ENCODE data around the gene SEPTIN1. TPM values are rescaled to one million over a fixed set of nuclear protein-coding genes. Genes with fewer than 3 reads are reported as not detected.

SEPTIN1 gene
- total and polyA plus RNA-seq, 2 of the 13 experiments (the other 11 are each of a cell fraction or from before 2014, with no cell fraction given), result 0.18 to 0.67 TPM

- 0 out of 2 replicates have a peak, but pooled peaks have one; percentile 50 for TF ChIP-seq BRF2 (CRISPR knock-in tag; IDR thresholded peaks at IDR 0.05)
- no peak for TF ChIP-seq HDAC6 (IDR thresholded peaks at IDR 0.05; ENCODE audit: low read depth, low read length)
- 0 out of 2 replicates have a peak, but pooled peaks have one; percentile 17 for TF ChIP-seq RARG (CRISPR knock-in tag; IDR thresholded peaks at IDR 0.05; ENCODE audit: low read depth)
- TF ChIP-seq, protein P1, sequence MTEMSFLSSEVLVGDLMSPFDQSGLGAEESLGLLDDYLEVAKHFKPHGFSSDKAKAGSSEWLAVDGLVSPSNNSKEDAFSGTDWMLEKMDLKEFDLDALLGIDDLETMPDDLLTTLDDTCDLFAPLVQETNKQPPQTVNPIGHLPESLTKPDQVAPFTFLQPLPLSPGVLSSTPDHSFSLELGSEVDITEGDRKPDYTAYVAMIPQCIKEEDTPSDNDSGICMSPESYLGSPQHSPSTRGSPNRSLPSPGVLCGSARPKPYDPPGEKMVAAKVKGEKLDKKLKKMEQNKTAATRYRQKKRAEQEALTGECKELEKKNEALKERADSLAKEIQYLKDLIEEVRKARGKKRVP (CRISPR knock-in tag; IDR thresholded peaks at IDR 0.05), result peak in 1 of 2 experiments; percentile 5; a peak in 2 of 4 replicates
- TF ChIP-seq ZKSCAN5 (CRISPR knock-in tag; IDR thresholded peaks at IDR 0.05), result peak; percentile 58; the same call in 1 of the 2 replicates
- TF ChIP-seq NFATC3 (CRISPR knock-in tag; IDR thresholded peaks at IDR 0.05), result peak; percentile 50; the same call in 1 of the 2 replicates
- TF ChIP-seq ZNF839 (CRISPR knock-in tag; IDR thresholded peaks at IDR 0.05; ENCODE audit: borderline replicate concordance), result peak; percentile 89; the same call in 1 of the 2 replicates
- peak; percentile 52; the same call in 1 of the 2 replicates for TF ChIP-seq ZBTB38 (CRISPR knock-in tag; IDR thresholded peaks at IDR 0.05)
- TF ChIP-seq TRIM22 (IDR thresholded peaks at IDR 0.05), result no peak
- TF ChIP-seq TARDBP (CRISPR knock-in tag; IDR thresholded peaks at IDR 0.05), result peak; percentile 78; the same call in 1 of the 2 replicates
- TF ChIP-seq, protein P2, sequence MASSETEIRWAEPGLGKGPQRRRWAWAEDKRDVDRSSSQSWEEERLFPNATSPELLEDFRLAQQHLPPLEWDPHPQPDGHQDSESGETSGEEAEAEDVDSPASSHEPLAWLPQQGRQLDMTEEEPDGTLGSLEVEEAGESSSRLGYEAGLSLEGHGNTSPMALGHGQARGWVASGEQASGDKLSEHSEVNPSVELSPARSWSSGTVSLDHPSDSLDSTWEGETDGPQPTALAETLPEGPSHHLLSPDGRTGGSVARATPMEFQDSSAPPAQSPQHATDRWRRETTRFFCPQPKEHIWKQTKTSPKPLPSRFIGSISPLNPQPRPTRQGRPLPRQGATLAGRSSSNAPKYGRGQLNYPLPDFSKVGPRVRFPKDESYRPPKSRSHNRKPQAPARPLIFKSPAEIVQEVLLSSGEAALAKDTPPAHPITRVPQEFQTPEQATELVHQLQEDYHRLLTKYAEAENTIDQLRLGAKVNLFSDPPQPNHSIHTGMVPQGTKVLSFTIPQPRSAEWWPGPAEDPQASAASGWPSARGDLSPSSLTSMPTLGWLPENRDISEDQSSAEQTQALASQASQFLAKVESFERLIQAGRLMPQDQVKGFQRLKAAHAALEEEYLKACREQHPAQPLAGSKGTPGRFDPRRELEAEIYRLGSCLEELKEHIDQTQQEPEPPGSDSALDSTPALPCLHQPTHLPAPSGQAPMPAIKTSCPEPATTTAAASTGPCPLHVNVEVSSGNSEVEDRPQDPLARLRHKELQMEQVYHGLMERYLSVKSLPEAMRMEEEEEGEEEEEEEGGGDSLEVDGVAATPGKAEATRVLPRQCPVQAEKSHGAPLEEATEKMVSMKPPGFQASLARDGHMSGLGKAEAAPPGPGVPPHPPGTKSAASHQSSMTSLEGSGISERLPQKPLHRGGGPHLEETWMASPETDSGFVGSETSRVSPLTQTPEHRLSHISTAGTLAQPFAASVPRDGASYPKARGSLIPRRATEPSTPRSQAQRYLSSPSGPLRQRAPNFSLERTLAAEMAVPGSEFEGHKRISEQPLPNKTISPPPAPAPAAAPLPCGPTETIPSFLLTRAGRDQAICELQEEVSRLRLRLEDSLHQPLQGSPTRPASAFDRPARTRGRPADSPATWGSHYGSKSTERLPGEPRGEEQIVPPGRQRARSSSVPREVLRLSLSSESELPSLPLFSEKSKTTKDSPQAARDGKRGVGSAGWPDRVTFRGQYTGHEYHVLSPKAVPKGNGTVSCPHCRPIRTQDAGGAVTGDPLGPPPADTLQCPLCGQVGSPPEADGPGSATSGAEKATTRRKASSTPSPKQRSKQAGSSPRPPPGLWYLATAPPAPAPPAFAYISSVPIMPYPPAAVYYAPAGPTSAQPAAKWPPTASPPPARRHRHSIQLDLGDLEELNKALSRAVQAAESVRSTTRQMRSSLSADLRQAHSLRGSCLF (CRISPR knock-in tag; IDR thresholded peaks at IDR 0.05; ENCODE audit: borderline replicate concordance), result no peak
- TF ChIP-seq, protein P3, sequence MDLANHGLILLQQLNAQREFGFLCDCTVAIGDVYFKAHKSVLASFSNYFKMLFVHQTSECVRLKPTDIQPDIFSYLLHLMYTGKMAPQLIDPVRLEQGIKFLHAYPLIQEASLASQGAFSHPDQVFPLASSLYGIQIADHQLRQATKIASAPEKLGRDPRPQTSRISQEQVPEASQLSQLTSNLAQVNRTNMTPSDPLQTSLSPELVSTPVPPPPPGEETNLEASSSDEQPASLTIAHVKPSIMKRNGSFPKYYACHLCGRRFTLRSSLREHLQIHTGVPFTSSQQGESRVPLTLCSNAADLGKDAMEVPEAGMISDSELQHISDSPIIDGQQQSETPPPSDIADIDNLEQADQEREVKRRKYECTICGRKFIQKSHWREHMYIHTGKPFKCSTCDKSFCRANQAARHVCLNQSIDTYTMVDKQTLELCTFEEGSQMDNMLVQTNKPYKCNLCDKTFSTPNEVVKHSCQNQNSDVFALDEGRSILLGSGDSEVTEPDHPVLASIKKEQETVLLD (CRISPR knock-in tag; IDR thresholded peaks at IDR 0.05; ENCODE audit: low read depth), result peak; percentile 73; the same call in 1 of the 2 replicates
- peak; percentile 51; the same call in 1 of the 2 replicates for TF ChIP-seq ZNF749 (CRISPR knock-in tag; IDR thresholded peaks at IDR 0.05; ENCODE audit: borderline replicate concordance)
- TF ChIP-seq SSRP1 (CRISPR knock-in tag; IDR thresholded peaks at IDR 0.05), result no peak
- TF ChIP-seq, protein P4, sequence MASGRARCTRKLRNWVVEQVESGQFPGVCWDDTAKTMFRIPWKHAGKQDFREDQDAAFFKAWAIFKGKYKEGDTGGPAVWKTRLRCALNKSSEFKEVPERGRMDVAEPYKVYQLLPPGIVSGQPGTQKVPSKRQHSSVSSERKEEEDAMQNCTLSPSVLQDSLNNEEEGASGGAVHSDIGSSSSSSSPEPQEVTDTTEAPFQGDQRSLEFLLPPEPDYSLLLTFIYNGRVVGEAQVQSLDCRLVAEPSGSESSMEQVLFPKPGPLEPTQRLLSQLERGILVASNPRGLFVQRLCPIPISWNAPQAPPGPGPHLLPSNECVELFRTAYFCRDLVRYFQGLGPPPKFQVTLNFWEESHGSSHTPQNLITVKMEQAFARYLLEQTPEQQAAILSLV (CRISPR knock-in tag; IDR thresholded peaks at IDR 0.05; ENCODE audit: borderline replicate concordance), result no peak
- 0 out of 2 replicates have a peak, but pooled peaks have one; percentile 19 for TF ChIP-seq ZNF235 (CRISPR knock-in tag; IDR thresholded peaks at IDR 0.05; ENCODE audit: borderline replicate concordance)
Observed at GRCh38 chr16:30407102-30407803, 24.9 kb upstream of the SEPTIN1 start, which contains the start of gene ZNF771 (continued).
